ENCODE measurements around the gene CPEB3. TPM values are rescaled to one million over a fixed set of nuclear protein-coding genes. Genes with fewer than 3 reads are reported as not detected.
"Not testable (repeated sequence)": the region's sequence is repeated elsewhere in the genome, so short reads cannot be mapped to it uniquely, and the experiment has no call there.

The CPEB3 gene
- total and polyA plus RNA-seq, 12 donors = 1.6 to 13.4 (median 6.1) TPM

GRCh38 chr10:92222603-92223262, 68.1 kb downstream of the CPEB3 start:
- WGBS, 4 donors = 38 to 57% (median 46%) methylated on average over 1 of the region's 1 CpG
- intact Hi-C loops (cut with DNase I) = loop anchor here in 1 of 2 donors (10.0 kb wide), 1 partner anchor 68 kb away; no protein-coding TSS in a partner anchor
- peak overlapping the region in 1 of 5 donors; percentile 45 for H3K27ac ChIP-seq
- peaks cover 0 to 6% of the 10 kb centered on the region in 2 donors for H3K4me1 ChIP-seq (replicated peaks in 1 of 2)
- TF ChIP-seq POLR2A (IDR thresholded peaks at IDR 0.05) = no peak
- TF ChIP-seq, protein P1, sequence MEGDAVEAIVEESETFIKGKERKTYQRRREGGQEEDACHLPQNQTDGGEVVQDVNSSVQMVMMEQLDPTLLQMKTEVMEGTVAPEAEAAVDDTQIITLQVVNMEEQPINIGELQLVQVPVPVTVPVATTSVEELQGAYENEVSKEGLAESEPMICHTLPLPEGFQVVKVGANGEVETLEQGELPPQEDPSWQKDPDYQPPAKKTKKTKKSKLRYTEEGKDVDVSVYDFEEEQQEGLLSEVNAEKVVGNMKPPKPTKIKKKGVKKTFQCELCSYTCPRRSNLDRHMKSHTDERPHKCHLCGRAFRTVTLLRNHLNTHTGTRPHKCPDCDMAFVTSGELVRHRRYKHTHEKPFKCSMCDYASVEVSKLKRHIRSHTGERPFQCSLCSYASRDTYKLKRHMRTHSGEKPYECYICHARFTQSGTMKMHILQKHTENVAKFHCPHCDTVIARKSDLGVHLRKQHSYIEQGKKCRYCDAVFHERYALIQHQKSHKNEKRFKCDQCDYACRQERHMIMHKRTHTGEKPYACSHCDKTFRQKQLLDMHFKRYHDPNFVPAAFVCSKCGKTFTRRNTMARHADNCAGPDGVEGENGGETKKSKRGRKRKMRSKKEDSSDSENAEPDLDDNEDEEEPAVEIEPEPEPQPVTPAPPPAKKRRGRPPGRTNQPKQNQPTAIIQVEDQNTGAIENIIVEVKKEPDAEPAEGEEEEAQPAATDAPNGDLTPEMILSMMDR (IDR thresholded peaks at IDR 0.05) = no peak
- H3K27me3 ChIP-seq = no peaks in the 10 kb centered on the region
- H3K4me3 ChIP-seq = no peak overlapping the region
- peaks cover 0 to 4% of the 10 kb centered on the region in 2 donors for H3K36me3 ChIP-seq (replicated peaks in 1 of 2)
- no peaks in the 10 kb centered on the region for H3K9me3 ChIP-seq (replicated peaks in 1 of 3)
- DNase-seq = no peak

GRCh38 chr10:92219559-92219958, 71.3 kb downstream of the CPEB3 start:
- no peaks in the 10 kb centered on the region for H3K9me3 ChIP-seq (replicated peaks in 1 of 3)
- TF ChIP-seq, protein P1 (IDR thresholded peaks at IDR 0.05) = no peak
- TF ChIP-seq POLR2A (IDR thresholded peaks at IDR 0.05) = no peak
- H3K4me1 ChIP-seq (replicated peaks in 1 of 2) = no peaks in the 10 kb centered on the region
- H3K4me3 ChIP-seq = no peak overlapping the region
- DNase-seq = no peak
- intact Hi-C loops (cut with DNase I) = no loop called here
- 74 to 80% (median 78%) methylated on average over 6 of the region's 6 CpGs for WGBS, 4 donors
- H3K36me3 ChIP-seq (replicated peaks in 1 of 2) = peaks cover 0 to 5% of the 10 kb centered on the region in 2 donors
- peak overlapping the region in 1 of 5 donors; percentile 10 for H3K27ac ChIP-seq
- no peaks in the 10 kb centered on the region for H3K27me3 ChIP-seq

- H3K27ac ChIP-seq = no peak overlapping the region
- intact Hi-C loops (cut with DNase I) = no loop called here
- H3K36me3 ChIP-seq (replicated peaks in 1 of 2) = peaks cover 0 to 5% of the 10 kb centered on the region in 2 donors
- WGBS, 4 donors = 95 to 97% (median 96%) methylated on average over 3 of the region's 3 CpGs
- no peaks in the 10 kb centered on the region for H3K9me3 ChIP-seq (replicated peaks in 1 of 3)
- no peak for DNase-seq
- no peak overlapping the region for H3K4me3 ChIP-seq
- H3K4me1 ChIP-seq (replicated peaks in 1 of 2) = no peaks in the 10 kb centered on the region
- no peaks in the 10 kb centered on the region for H3K27me3 ChIP-seq
- TF ChIP-seq, protein P1 (IDR thresholded peaks at IDR 0.05) = no peak
- no peak for TF ChIP-seq POLR2A (IDR thresholded peaks at IDR 0.05)
Measured at GRCh38 chr10:92218569-92218968, 72.3 kb downstream of the CPEB3 start.

- H3K27me3 ChIP-seq; H3K4me1 ChIP-seq (replicated peaks in 1 of 2); H3K4me3 ChIP-seq; DNase-seq; H3K9me3 ChIP-seq (replicated peaks in 1 of 3); H3K36me3 ChIP-seq (replicated peaks in 1 of 2); intact Hi-C loops (cut with DNase I); H3K27ac ChIP-seq: not testable (repeated sequence)
- 92 to 98% (median 95%) methylated on average over 11 to 12 of the region's 12 CpGs for WGBS, 4 donors
Measured at GRCh38 chr10:92216608-92217007, 74.3 kb downstream of the CPEB3 start.

- WGBS, 4 donors = 91 to 96% (median 93%) methylated on average over 9 of the region's 9 CpGs
- H3K4me3 ChIP-seq; H3K27ac ChIP-seq; intact Hi-C loops (cut with DNase I); H3K36me3 ChIP-seq (replicated peaks in 1 of 2); H3K9me3 ChIP-seq (replicated peaks in 1 of 3); H3K27me3 ChIP-seq; DNase-seq: not testable (repeated sequence)
- peaks cover 5 to 15% of the 10 kb centered on the region in 2 donors for H3K4me1 ChIP-seq (replicated peaks in 1 of 2)
Measured at GRCh38 chr10:92215222-92215621, 75.7 kb downstream of the CPEB3 start.

Measured in adrenal gland (tissue), 12 donors.